GM19043 (cell line): ENCODE results near the gene C5AR1.
"Not testable (repeated sequence)": the region's sequence is repeated elsewhere in the genome, so short reads cannot be mapped to it uniquely, and the experiment has no call there.

Experiments
- ATAC-seq: cut with Tn5 transposase; IDR thresholded peaks from one replicate; pipeline ENCODE4 v1.9.1; 2021; ENCODE audit warnings: low read depth; ENCODE audit not compliant: unreplicated experiment

Gene C5AR1

GRCh38 chr19:47283405-47284059, 26.1 kb upstream of the C5AR1 start:
- no peak for ATAC-seq

DNA sequence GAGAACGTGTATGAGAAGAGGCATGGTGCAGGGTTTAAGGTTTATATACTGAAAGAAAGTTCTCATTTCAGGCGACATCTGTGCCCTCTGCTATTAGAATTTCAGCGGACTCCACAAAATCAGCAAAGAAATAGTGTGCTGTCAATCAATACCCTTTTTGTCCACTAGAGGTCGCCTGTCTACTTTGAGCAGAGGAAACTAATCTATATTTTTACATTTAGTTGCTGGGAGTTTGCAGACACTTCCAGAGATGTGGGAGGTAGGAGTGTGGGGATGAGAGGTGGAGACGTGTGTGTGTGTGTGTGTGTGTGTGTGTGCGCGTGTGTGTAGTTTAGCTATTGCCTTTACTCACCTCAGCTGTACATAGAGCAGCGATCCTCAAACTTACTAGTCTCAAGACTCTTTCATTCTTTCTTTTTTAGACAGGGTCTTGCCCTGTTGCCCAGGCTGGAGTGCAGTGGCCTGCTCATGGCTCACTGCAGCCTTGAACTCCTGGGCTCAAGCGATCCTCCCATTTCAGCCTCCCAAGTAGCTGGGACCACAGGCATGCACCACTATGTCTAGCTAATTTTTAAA, 25.2 kb upstream of the C5AR1 start:
- ATAC-seq, result no peak

GRCh38 chr19:47296036-47296435, 13.6 kb upstream of the C5AR1 start:
- ATAC-seq, result no peak

DNA sequence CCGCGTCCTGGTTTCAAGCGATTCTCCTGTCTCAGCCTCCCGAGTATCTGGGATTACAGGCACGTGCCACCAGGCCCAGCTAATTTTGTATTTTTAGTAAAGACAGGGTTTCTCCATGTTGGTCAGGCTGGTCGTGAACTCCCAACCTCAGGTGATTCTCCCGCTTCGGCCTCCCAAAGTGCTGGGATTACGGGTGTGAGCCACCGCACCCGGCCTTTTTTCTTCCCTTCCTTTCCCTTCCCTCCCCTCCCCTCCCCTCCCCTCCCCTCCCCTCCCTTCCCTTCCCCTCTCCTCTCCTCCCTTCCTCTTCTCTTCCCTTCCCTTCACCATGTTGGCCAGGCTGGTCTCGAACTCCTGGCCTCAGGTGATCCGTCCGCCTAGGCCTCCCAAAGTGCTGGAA, 8.8 kb upstream of the C5AR1 start:
- not testable (repeated sequence) for ATAC-seq

DNA sequence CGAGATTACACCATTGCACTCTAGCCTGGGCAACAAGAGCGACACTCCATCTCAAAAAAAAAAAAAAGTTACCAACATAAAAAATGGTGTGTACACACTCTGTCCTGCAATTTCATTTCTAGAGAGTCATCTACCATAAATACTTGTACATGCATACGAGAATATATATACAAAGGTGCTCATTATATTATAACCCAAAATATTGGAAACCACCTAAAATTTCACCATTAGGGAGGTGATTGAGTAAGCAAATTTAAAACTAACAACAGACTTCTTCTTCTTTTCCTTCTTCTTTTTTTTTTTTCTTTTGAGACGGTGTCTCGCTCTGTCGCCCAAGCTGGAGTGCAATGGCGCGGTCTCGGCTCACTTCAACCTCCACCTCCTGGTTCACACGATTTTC, 7.4 kb upstream of the C5AR1 start:
- no peak for ATAC-seq

GRCh38 chr19:47303966-47304365, 5.7 kb upstream of the C5AR1 start:
- ATAC-seq, result no peak

DNA sequence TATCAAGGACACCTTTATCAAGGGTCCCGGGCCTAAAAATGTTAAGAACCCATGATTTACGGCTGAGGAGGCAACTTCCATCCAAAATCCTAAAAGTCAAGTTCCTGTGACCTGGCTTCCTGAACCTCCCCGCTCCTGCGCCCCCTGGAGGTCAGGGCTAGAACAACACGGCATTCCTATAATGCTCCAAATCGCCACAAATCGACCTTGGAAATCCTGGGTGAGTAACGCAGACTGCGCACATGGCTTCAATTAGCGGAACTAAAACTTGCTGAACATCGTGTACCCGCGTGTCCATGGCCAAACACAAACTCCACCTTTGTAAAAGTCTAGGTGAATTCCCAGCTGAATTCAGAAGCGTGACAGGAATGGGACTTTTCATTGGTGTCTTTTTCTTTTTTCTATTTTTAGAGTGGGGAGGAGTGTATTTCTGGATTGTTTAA, 4.3 kb upstream of the C5AR1 start:
- no peak for ATAC-seq

- ATAC-seq, result no peak
Observed at GRCh38 chr19:47306303-47306702, 3.4 kb upstream of the C5AR1 start.

GRCh38 chr19:47309038-47309437, 623 bp upstream of the C5AR1 start:
- no peak for ATAC-seq

GRCh38 chr19:47310323-47310722, 662 bp downstream of the C5AR1 start:
- ATAC-seq, result no peak

- ATAC-seq, result no peak
Observed at GRCh38 chr19:47310819-47311218, 1.2 kb downstream of the C5AR1 start.

DNA sequence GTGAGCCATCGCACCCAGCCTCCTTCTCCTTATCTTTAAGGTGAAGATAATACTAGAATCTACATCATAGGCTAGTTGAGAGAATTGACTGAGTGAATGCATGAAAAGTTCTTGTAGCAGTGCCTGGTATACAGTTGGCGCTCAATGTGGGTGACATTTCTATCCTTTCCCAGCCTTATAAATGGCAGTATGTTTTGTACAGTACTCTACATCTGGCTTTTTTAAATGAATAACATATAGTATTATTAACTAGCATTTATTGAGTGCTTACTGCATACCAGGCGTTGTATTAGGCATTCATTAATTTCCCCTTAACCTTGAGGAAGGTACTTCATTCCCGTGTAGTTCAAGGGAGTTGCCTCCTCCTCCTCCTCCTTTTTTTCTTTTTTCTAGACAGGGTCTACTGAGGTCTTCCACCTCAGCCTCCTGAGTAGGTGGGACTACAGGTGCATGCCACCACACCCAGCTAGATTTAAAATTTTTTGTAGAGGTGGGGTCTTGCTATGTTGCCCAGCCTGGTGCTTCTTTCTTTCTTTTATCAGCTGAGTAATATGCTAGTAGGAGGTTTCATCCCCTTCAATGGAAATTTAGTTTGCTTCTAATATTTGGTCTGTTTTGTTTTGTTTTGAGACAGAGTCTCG, 2.8 kb downstream of the C5AR1 start:
- no peak for ATAC-seq

- no peak for ATAC-seq
Observed at GRCh38 chr19:47313754-47314295, 4.2 kb downstream of the C5AR1 start.

GRCh38 chr19:47315125-47315821, 5.6 kb downstream of the C5AR1 start:
- no peak for ATAC-seq

DNA sequence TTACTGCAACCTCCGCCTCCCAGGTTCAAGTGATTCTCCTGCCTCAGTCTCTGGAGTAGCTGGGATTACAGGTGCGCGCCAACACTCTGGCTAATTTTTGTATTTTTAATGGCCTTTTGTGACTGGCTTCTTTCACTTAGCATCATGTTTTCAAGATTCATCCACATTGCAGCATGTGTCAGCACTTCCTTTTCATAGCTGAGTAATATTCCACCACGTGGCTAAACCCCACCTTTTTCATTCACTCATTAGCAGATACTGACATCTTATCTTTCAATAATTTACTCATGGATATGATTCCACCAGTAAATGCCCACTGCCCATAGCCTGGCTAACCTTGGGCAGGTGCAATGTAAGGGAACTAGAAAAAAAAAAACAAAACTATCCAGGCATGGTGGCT, 6.9 kb downstream of the C5AR1 start:
- no peak for ATAC-seq

DNA sequence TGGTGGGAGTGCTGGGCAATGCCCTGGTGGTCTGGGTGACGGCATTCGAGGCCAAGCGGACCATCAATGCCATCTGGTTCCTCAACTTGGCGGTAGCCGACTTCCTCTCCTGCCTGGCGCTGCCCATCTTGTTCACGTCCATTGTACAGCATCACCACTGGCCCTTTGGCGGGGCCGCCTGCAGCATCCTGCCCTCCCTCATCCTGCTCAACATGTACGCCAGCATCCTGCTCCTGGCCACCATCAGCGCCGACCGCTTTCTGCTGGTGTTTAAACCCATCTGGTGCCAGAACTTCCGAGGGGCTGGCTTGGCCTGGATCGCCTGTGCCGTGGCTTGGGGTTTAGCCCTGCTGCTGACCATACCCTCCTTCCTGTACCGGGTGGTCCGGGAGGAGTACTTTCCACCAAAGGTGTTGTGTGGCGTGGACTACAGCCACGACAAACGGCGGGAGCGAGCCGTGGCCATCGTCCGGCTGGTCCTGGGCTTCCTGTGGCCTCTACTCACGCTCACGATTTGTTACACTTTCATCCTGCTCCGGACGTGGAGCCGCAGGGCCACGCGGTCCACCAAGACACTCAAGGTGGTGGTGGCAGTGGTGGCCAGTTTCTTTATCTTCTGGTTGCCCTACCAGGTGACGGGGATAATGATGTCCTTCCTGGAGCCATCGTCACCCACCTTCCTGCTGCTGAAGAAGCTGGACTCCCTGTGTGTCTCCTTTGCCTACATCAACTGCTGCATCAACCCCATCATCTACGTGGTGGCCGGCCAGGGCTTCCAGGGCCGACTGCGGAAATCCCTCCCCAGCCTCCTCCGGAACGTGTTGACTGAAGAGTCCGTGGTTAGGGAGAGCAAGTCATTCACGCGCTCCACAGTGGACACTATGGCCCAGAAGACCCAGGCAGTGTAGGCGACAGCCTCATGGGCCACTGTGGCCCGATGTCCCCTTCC, 10.5 kb downstream of the C5AR1 start:
- ATAC-seq, result no peak

- no peak for ATAC-seq
Observed at GRCh38 chr19:47321630-47322029, 12.0 kb downstream of the C5AR1 start.

GRCh38 chr19:47322058-47322457, 12.4 kb downstream of the C5AR1 start:
- no peak for ATAC-seq

GRCh38 chr19:47323409-47323808, 13.7 kb downstream of the C5AR1 start:
- no peak for ATAC-seq

DNA sequence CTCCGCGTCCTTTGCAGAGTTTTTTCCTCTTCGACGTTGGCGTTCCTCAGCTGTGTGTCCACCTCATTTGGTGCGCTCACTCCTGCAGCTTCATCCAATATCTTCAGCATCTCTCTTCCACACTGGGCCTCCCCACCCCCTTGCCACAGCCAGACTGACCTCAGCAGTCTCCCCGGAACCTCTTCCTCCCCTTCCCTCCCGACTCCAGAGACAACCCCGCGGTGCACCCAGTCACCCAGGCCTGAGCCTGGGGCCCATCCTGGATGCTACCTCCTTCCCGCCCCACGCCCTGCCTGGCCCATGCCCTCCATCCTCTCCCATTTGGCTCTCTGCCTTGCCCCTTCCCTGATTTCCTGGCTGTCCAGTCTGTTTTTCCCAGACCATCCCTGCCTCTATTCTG, 14.2 kb downstream of the C5AR1 start:
- no peak for ATAC-seq
